ENCODE data around the gene ZNF236. TPM values are rescaled to one million over a fixed set of nuclear protein-coding genes. Genes with fewer than 3 reads are reported as not detected.

Gene ZNF236
- total RNA-seq, 1 experiment from 2014 or later, result 11.8 TPM

GRCh38 chr18:76855594-76855993 is 33.2 kb downstream of the ZNF236 start:
- DNase-seq (ENCODE audit: low read depth), result no peak

- no peak for DNase-seq (ENCODE audit: low read depth)
These were observed 35.1 kb downstream of the ZNF236 start for GRCh38 chr18:76857476-76857875.

GRCh38 chr18:76859474-76860339 is 37.4 kb downstream of the ZNF236 start:
- DNase-seq (ENCODE audit: low read depth), result no peak

GRCh38 chr18:76860411-76860810 is 38.1 kb downstream of the ZNF236 start:
- no peak for DNase-seq (ENCODE audit: low read depth)

- no peak for DNase-seq (ENCODE audit: low read depth)
These were observed 44.3 kb downstream of the ZNF236 start for GRCh38 chr18:76866666-76867065.

- DNase-seq (ENCODE audit: low read depth), result no peak
These were observed 51.0 kb downstream of the ZNF236 start for GRCh38 chr18:76873311-76873710.

- no peak for DNase-seq (ENCODE audit: low read depth)
These were observed 51.4 kb downstream of the ZNF236 start for GRCh38 chr18:76873713-76874112.

- no peak for DNase-seq (ENCODE audit: low read depth)
These were observed 52.5 kb downstream of the ZNF236 start for GRCh38 chr18:76874642-76875389.

GRCh38 chr18:76875390-76876325 is 53.3 kb downstream of the ZNF236 start:
- peak; percentile 39 for DNase-seq (ENCODE audit: low read depth)

GRCh38 chr18:76878426-76878825 is 56.1 kb downstream of the ZNF236 start:
- no peak for DNase-seq (ENCODE audit: low read depth)

GRCh38 chr18:76880026-76880425 is 57.7 kb downstream of the ZNF236 start:
- no peak for DNase-seq (ENCODE audit: low read depth)

GRCh38 chr18:76881744-76882143 is 59.4 kb downstream of the ZNF236 start:
- DNase-seq (ENCODE audit: low read depth), result peak; percentile 21

- DNase-seq (ENCODE audit: low read depth), result no peak
These were observed 59.8 kb downstream of the ZNF236 start for GRCh38 chr18:76882146-76882545.

- DNase-seq (ENCODE audit: low read depth), result no peak
These were observed 62.6 kb downstream of the ZNF236 start for GRCh38 chr18:76885001-76885400.

- DNase-seq (ENCODE audit: low read depth), result no peak
These were observed 63.8 kb downstream of the ZNF236 start for GRCh38 chr18:76886112-76886511.

- DNase-seq (ENCODE audit: low read depth), result no peak
These were observed 66.8 kb downstream of the ZNF236 start for GRCh38 chr18:76889091-76889699.

GRCh38 chr18:76892832-76893231 is 70.5 kb downstream of the ZNF236 start:
- no peak for DNase-seq (ENCODE audit: low read depth)

GRCh38 chr18:76894566-76895346 is 72.4 kb downstream of the ZNF236 start:
- DNase-seq (ENCODE audit: low read depth), result no peak

GRCh38 chr18:76895498-76895897 is 73.1 kb downstream of the ZNF236 start:
- DNase-seq (ENCODE audit: low read depth), result no peak

GRCh38 chr18:76896677-76897076 is 74.3 kb downstream of the ZNF236 start:
- DNase-seq (ENCODE audit: low read depth), result no peak

Measured in HT1080 (cell line).